Smooth muscle cell (in vitro differentiated cells): ENCODE results near the gene MTMR2. TPM values are rescaled to one million over a fixed set of nuclear protein-coding genes. Genes with fewer than 3 reads are reported as not detected.
"Not testable (repeated sequence)": the region's sequence is repeated elsewhere in the genome, so short reads cannot be mapped to it uniquely, and the experiment has no call there.

Experiments
- DNase-seq: peaks from one replicate; lab custom pipeline; 2025; ENCODE audit not compliant: unreplicated experiment; lab: John Stamatoyannopoulos, UW
- H2AFZ ChIP-seq: fragments of 200-600 bp; sonication (generic); 2 replicates; pipeline ENCODE4 v1.6.0; 2016; ENCODE audit warnings: antibody characterized with exemption, low read depth, mild to moderate bottlenecking
- H3F3A ChIP-seq: fragments of 200-600 bp; sonication (generic); 2 replicates; pipeline ENCODE4 v1.6.0; 2017; ENCODE audit warnings: antibody characterized with exemption, low read depth
- H3K27ac ChIP-seq: fragments of 200-600 bp; sonication (generic); 2 replicates; pipeline ENCODE4 v1.5.1; 2016; ENCODE audit warnings: low read depth, mild to moderate bottlenecking
- H3K27me3 ChIP-seq: fragments of 200-600 bp; sonication (generic); 2 replicates; pipeline ENCODE4 v1.6.1; 2016; ENCODE audit warnings: low read depth, mild to moderate bottlenecking
- H3K36me3 ChIP-seq: fragments of 200-600 bp; sonication (generic); 2 replicates; pipeline ENCODE4 v1.5.1; 2016; ENCODE audit warnings: low read depth
- H3K4me1 ChIP-seq: fragments of 200-600 bp; sonication (generic); 2 replicates; pipeline ENCODE4 v1.5.1; 2016; ENCODE audit warnings: low read depth
- H3K4me2 ChIP-seq: fragments of 200-600 bp; sonication (generic); 2 replicates; pipeline ENCODE4 v1.6.0; 2016; ENCODE audit warnings: mild to moderate bottlenecking
- H3K4me3 ChIP-seq: fragments of 200-600 bp; sonication (generic); 2 replicates; pipeline ENCODE4 v1.5.1; 2016; ENCODE audit warnings: mild to moderate bottlenecking
- H3K79me2 ChIP-seq: fragments of 200-600 bp; sonication (generic); 2 replicates; pipeline ENCODE4 v1.6.0; 2016; ENCODE audit warnings: low read depth, mild to moderate bottlenecking
- H3K9ac ChIP-seq: fragments of 200-600 bp; sonication (generic); 2 replicates; pipeline ENCODE4 v1.6.0; 2016; ENCODE audit warnings: low read depth
- H3K9me3 ChIP-seq: fragments of 200-600 bp; sonication (generic); replicated peaks from 2 replicates; pipeline ENCODE4 v1.5.1; 2016; ENCODE audit warnings: low read depth
- H4K20me1 ChIP-seq: fragments of 200-600 bp; sonication (generic); 2 replicates; pipeline ENCODE4 v1.6.0; 2016; ENCODE audit warnings: low read depth
- CTCF ChIP-seq: fragments of 200-600 bp; sonication (generic); IDR thresholded peaks from 2 replicates; pipeline ENCODE4 v1.5.1; 2017; ENCODE audit warnings: borderline replicate concordance, mild to moderate bottlenecking, antibody characterized with exemption; ENCODE audit not compliant: insufficient read depth, poor library complexity, severe bottlenecking
- WGBS: methylation state at CpG from one replicate; pipeline ENCODE4 v1.1.7; 2016; ENCODE audit warnings: low lambda C conversion rate; 5-methylcytosine and 5-hydroxymethylcytosine counted together
- polyA plus RNA-seq: library from polyadenylated mRNA; unstranded; fragments of >200 nt; fragmentation: Nextera tagmentation; extraction: Ambion mirVana; gene quantifications from 2 replicates; pipeline ENCODE4 v1.2.1, GENCODE V29; 2016
- total RNA-seq: library from RNA; depleted of rRNA; stranded (reverse); fragments of >200 nt; gene quantifications from 2 replicates; pipeline ENCODE4 v1.2.3, GENCODE V29; 2014

The MTMR2 gene
- total and polyA plus RNA-seq, 2 experiments from 2014 or later, result 27.2 to 40.0 TPM

GRCh38 chr11:95816037-95816436 lies 107.9 kb downstream of the MTMR2 start:
- WGBS, result 96% methylated on average over 2 of the region's 2 CpGs
- Histone ChIP-seq H3K9ac (no peak overlapping the region), H3K4me1 (no peaks in the 10 kb centered on the region), H3K4me3 (no peak overlapping the region), H4K20me1 (no peaks in the 10 kb centered on the region), H3K79me2 (no peaks in the 10 kb centered on the region), H3K4me2 (no peak overlapping the region), H3K9me3 (no peaks in the 10 kb centered on the region), H3K27me3 (no peaks in the 10 kb centered on the region), H3F3A (peaks cover 1% of the 10 kb centered on the region), H3K36me3 (peaks cover 8% of the 10 kb centered on the region), H2AFZ (no peak overlapping the region), H3K27ac (no peak overlapping the region)
- no peak for TF ChIP-seq CTCF
- DNase-seq, result no peak

GRCh38 chr11:95811052-95811451 lies 112.9 kb downstream of the MTMR2 start:
- not testable (repeated sequence) for H3K4me1 ChIP-seq, H3K27me3 ChIP-seq, H4K20me1 ChIP-seq, H3K4me2 ChIP-seq, H3K27ac ChIP-seq, H3K36me3 ChIP-seq, H2AFZ ChIP-seq, H3K9ac ChIP-seq, H3K79me2 ChIP-seq, H3K9me3 ChIP-seq, DNase-seq, H3F3A ChIP-seq, H3K4me3 ChIP-seq
- WGBS, result 96% methylated on average over 4 of the region's 4 CpGs

GRCh38 chr11:95806464-95806863 lies 117.4 kb downstream of the MTMR2 start:
- H3F3A ChIP-seq, DNase-seq, H3K9ac ChIP-seq, H3K27me3 ChIP-seq, H3K4me3 ChIP-seq, H3K4me2 ChIP-seq, H4K20me1 ChIP-seq, H3K36me3 ChIP-seq, H2AFZ ChIP-seq, H3K4me1 ChIP-seq, H3K9me3 ChIP-seq, H3K27ac ChIP-seq, H3K79me2 ChIP-seq: not testable (repeated sequence)
- 97% methylated on average over 6 of the region's 6 CpGs for WGBS

GRCh38 chr11:95805869-95806268 lies 118.0 kb downstream of the MTMR2 start:
- no peaks in the 10 kb centered on the region for H3K27me3 ChIP-seq
- no peak overlapping the region for H3K4me2 ChIP-seq
- H3K36me3 ChIP-seq, result peaks cover 4% of the 10 kb centered on the region
- no peak overlapping the region for H2AFZ ChIP-seq
- peaks cover 2% of the 10 kb centered on the region for H3F3A ChIP-seq
- H3K9ac ChIP-seq, result no peak overlapping the region
- no peaks in the 10 kb centered on the region for H3K9me3 ChIP-seq
- no peak overlapping the region for H3K4me3 ChIP-seq
- TF ChIP-seq CTCF, result no peak
- DNase-seq, result no peak
- peaks cover 5% of the 10 kb centered on the region for H3K79me2 ChIP-seq
- WGBS, result 97% methylated on average over 2 of the region's 2 CpGs
- no peak overlapping the region for H3K27ac ChIP-seq
- no peaks in the 10 kb centered on the region for H3K4me1 ChIP-seq
- no peaks in the 10 kb centered on the region for H4K20me1 ChIP-seq

- no peak overlapping the region for H3K9ac ChIP-seq
- H2AFZ ChIP-seq, result no peak overlapping the region
- WGBS, result 100% methylated on average over 2 of the region's 2 CpGs
- H3K27ac ChIP-seq, result no peak overlapping the region
- H3K4me3 ChIP-seq, result no peak overlapping the region
- H3K4me2 ChIP-seq, result no peak overlapping the region
- no peaks in the 10 kb centered on the region for H4K20me1 ChIP-seq
- H3K79me2 ChIP-seq, result peaks cover 5% of the 10 kb centered on the region
- H3K36me3 ChIP-seq, result peaks cover 4% of the 10 kb centered on the region
- no peaks in the 10 kb centered on the region for H3K9me3 ChIP-seq
- no peaks in the 10 kb centered on the region for H3K27me3 ChIP-seq
- DNase-seq, result no peak
- peaks cover 5% of the 10 kb centered on the region for H3K4me1 ChIP-seq
- peaks cover 16% of the 10 kb centered on the region for H3F3A ChIP-seq
- no peak for TF ChIP-seq CTCF
Measured at GRCh38 chr11:95803973-95804372, 119.9 kb downstream of the MTMR2 start.
